GM19455 (cell line): Measurements from ENCODE around the gene ULK4.
"Not testable (repeated sequence)": the region's sequence is repeated elsewhere in the genome, so short reads cannot be mapped to it uniquely, and the experiment has no call there.

ENCODE experiments used
- ATAC-seq: cut with Tn5 transposase; IDR thresholded peaks from one replicate; pipeline ENCODE4 v1.9.1; 2021; ENCODE audit not compliant: unreplicated experiment

The ULK4 gene

GRCh38 chr3:41370765-41371535 is 591.0 kb downstream of the ULK4 start:
- not testable (repeated sequence) for ATAC-seq

GRCh38 chr3:41370307-41370706 is 591.6 kb downstream of the ULK4 start:
- ATAC-seq, result no peak

GRCh38 chr3:41369838-41370237 is 592.1 kb downstream of the ULK4 start:
- ATAC-seq, result no peak

GRCh38 chr3:41365973-41366372 is 595.9 kb downstream of the ULK4 start:
- ATAC-seq, result no peak

- no peak for ATAC-seq
Measured at GRCh38 chr3:41364736-41365135, 597.2 kb downstream of the ULK4 start.

- ATAC-seq, result no peak
Measured at GRCh38 chr3:41363830-41364523, 597.9 kb downstream of the ULK4 start.

GRCh38 chr3:41362638-41363559 is 599.0 kb downstream of the ULK4 start:
- no peak for ATAC-seq

GRCh38 chr3:41357271-41357670 is 604.6 kb downstream of the ULK4 start:
- no peak for ATAC-seq

GRCh38 chr3:41356775-41357174 is 605.1 kb downstream of the ULK4 start:
- ATAC-seq, result no peak

- ATAC-seq, result no peak
Measured at GRCh38 chr3:41352510-41352909, 609.4 kb downstream of the ULK4 start.

- no peak for ATAC-seq
Measured at GRCh38 chr3:41350441-41350840, 611.5 kb downstream of the ULK4 start.

- ATAC-seq, result no peak
Measured at GRCh38 chr3:41348401-41348800, 613.5 kb downstream of the ULK4 start.

GRCh38 chr3:41346698-41347270 is 615.1 kb downstream of the ULK4 start:
- no peak for ATAC-seq

- ATAC-seq, result no peak
Measured at GRCh38 chr3:41345788-41346187, 616.1 kb downstream of the ULK4 start.

GRCh38 chr3:41339758-41340157 is 622.1 kb downstream of the ULK4 start:
- no peak for ATAC-seq

- ATAC-seq, result no peak
Measured at GRCh38 chr3:41338276-41338675, 623.6 kb downstream of the ULK4 start.

GRCh38 chr3:41334426-41334825 is 627.5 kb downstream of the ULK4 start:
- no peak for ATAC-seq

- no peak for ATAC-seq
Measured at GRCh38 chr3:41331041-41331440, 630.9 kb downstream of the ULK4 start.

- ATAC-seq, result no peak
Measured at GRCh38 chr3:41330465-41330864, 631.4 kb downstream of the ULK4 start.

GRCh38 chr3:41329881-41330280 is 632.0 kb downstream of the ULK4 start:
- ATAC-seq, result no peak

GRCh38 chr3:41328926-41329325 is 633.0 kb downstream of the ULK4 start:
- no peak for ATAC-seq
